GM21619 (cell line): ENCODE results near the gene PCDHA10.

Experiments used
- ATAC-seq: cut with Tn5 transposase; IDR thresholded peaks from one replicate; pipeline ENCODE4 v1.9.1; 2021; ENCODE audit not compliant: unreplicated experiment

Gene PCDHA10

DNA sequence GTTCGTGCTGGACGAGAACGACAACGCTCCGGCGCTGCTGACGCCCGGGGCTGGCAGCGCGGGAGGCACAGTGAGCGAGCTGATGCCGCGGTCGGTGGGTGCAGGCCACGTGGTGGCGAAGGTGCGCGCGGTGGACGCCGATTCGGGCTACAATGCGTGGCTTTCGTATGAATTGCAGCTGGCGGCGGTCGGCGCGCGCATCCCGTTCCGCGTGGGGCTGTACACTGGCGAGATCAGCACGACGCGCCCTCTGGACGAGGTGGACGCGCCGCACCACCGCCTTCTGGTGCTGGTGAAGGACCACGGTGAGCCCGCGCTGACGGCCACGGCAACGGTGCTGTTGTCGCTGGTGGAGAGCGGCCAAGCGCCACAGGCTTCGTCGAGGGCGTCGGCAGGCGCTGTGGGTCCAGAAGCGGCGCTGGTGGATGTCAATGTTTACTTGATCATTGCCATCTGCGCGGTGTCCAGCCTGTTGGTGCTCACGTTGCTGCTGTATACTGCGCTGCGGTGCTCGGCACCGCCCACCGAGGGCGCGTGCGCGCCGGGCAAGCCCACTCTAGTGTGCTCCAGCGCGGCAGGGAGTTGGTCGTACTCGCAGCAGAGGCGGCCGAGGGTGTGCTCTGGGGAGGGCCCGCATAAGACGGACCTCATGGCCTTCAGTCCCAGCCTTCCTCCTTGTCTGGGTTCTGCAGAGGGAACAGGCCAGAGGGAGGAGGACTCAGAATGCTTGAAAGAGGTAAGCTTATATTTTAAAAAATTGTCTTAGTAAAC is 28.4 kb downstream of the PCDHA10 start:
- ATAC-seq: no peak

DNA sequence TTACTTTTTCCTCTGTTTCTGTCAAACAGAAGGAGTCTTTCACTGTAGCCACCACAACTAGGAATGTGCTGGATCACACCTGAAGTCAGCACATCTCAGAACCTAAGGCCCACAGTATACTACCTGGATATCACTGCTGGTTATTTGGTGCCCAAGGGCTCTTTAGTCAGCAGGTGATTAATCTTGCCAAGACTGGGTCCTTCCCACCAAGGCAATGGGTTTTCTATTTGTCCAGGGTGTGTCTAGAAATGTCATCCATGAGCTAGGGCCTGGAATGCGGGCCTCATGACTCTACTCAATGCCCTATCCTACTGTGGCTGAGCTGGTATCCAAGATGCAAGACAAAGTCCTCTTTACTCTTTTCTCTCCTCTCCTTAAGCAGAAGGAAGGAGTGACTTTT is 60.6 kb downstream of the PCDHA10 start:
- no peak for ATAC-seq
